Esophagus squamous epithelium (tissue), 5 donors: Measurements from ENCODE around the gene SENP2. TPM values are rescaled to one million over a fixed set of nuclear protein-coding genes. Genes with fewer than 3 reads are reported as not detected.
"Not testable (repeated sequence)": the region's sequence is repeated elsewhere in the genome, so short reads cannot be mapped to it uniquely, and the experiment has no call there.

Source experiments
- DNase-seq: peaks from one replicate; lab custom pipeline; 2025; lab: John Stamatoyannopoulos, UW
- H3K27ac ChIP-seq, 4 donors: fragments of 200-600 bp; sonication (generic); one replicate each; pipeline ENCODE4 v1.5.1; 2016 to 2019; ENCODE audit warnings: mild to moderate bottlenecking in 1 of 4
- H3K27me3 ChIP-seq, 4 donors: fragments of 200-600 bp; sonication (generic); 1 replicate in 3 of 4; 2 replicates in 1 of 4; pipeline versions ENCODE4 v1.5.1 to v1.6.0; 2017 to 2021; ENCODE audit warnings: antibody characterized with exemption in 1 of 4
- H3K36me3 ChIP-seq, 3 donors: fragments of 200-600 bp; sonication (generic); one replicate each; pipeline ENCODE4 v1.5.1; 2016 to 2019
- H3K4me1 ChIP-seq, 3 donors: fragments of 200-600 bp; sonication (generic); one replicate each; pipeline ENCODE4 v1.5.1; 2017 to 2019
- H3K4me3 ChIP-seq, 4 donors: fragments of 200-600 bp; sonication (generic); 1 replicate in 3 of 4; 2 replicates in 1 of 4; pipeline ENCODE4 v1.5.1; 2016 to 2019; ENCODE audit warnings: mild to moderate bottlenecking in 2 of 4, moderate library complexity in 1 of 4
- H3K9me3 ChIP-seq, 3 donors: fragments of 200-600 bp; sonication (generic); one replicate each; pipeline ENCODE4 v1.5.1; 2016 to 2019
- POLR2A ChIP-seq, 4 donors: fragments of 450-650 bp; IDR thresholded peaks; one replicate each; pipeline ENCODE4 v1.6.1; 2017; ENCODE audit warnings: antibody characterized with exemption in 4 of 4, mild to moderate bottlenecking in 4 of 4, moderate library complexity in 3 of 4
- WGBS, 2 donors: methylation state at CpG; one replicate each; pipeline ENCODE4 v1.1.5; 2018; 5-methylcytosine and 5-hydroxymethylcytosine counted together
- intact Hi-C: fragments of 100-400 bp; cut with DNase I; formaldehyde crosslinking; loops from one replicate; pipeline ENCODE4 v1.15.0; 2022
- total RNA-seq, 4 donors: library from RNA; depleted of rRNA; stranded (reverse); fragments of >200 nt; gene quantifications; one replicate each; pipeline ENCODE4 v1.1.0, GENCODE V29; 2016
- TF ChIP-seq, protein P1 (sequence below), 6 experiments: fragments of 450-650 bp in 4 of 6; fragments of 200-600 bp in 2 of 6; sonication (generic) in 2 of 6; IDR thresholded peaks; one replicate each; pipeline ENCODE4 v1.5.1; 2016 to 2019; ENCODE audit warnings: antibody characterized with exemption in 6 of 6, mild to moderate bottlenecking in 4 of 6, moderate library complexity in 4 of 6
- donor health status: DM: yes; HTN: yes; CAD: no.

Gene SENP2
- total RNA-seq, 4 donors from 2014 or later: 9.6 to 33.2 (median 20.1) TPM

DNA sequence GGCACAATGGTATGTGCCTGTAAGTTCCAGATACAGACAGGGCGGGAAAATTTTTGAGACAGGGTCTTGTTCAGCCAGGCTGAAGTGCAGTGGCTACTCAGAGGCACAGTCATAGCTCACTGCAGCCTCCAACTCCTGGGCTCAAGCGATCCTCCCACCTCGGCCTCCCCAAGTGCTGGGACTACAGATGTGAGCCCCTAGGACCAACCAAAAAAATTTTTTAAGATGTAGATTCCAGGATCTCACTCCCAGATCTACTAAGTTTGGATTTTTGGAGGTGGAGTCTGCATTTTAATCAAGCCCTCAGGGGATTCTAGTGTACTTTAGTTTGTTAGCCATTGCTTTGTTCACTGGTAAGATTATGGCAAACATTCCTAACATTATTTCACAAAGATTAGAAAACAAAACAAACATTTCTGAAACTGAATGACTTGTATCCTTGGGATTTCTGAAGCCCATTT lies 36.4 kb upstream of the SENP2 start:
- H3K27me3 ChIP-seq: no peaks in the 10 kb centered on the region
- H3K9me3 ChIP-seq: no peaks in the 10 kb centered on the region
- no peak for DNase-seq
- WGBS, 2 donors: 60 to 74% methylated on average over 1 to 3 of the region's 3 CpGs
- TF ChIP-seq, protein P1, sequence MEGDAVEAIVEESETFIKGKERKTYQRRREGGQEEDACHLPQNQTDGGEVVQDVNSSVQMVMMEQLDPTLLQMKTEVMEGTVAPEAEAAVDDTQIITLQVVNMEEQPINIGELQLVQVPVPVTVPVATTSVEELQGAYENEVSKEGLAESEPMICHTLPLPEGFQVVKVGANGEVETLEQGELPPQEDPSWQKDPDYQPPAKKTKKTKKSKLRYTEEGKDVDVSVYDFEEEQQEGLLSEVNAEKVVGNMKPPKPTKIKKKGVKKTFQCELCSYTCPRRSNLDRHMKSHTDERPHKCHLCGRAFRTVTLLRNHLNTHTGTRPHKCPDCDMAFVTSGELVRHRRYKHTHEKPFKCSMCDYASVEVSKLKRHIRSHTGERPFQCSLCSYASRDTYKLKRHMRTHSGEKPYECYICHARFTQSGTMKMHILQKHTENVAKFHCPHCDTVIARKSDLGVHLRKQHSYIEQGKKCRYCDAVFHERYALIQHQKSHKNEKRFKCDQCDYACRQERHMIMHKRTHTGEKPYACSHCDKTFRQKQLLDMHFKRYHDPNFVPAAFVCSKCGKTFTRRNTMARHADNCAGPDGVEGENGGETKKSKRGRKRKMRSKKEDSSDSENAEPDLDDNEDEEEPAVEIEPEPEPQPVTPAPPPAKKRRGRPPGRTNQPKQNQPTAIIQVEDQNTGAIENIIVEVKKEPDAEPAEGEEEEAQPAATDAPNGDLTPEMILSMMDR (IDR thresholded peaks at IDR 0.05): no peak
- TF ChIP-seq POLR2A (IDR thresholded peaks at IDR 0.05): no peak
- H3K4me3 ChIP-seq: peak overlapping the region in 1 of 4 donors; percentile 25
- H3K36me3 ChIP-seq: no peaks in the 10 kb centered on the region
- H3K27ac ChIP-seq: peak overlapping the region; percentile 2 to 84 (median 66)
- peaks cover 0 to 62% (median 13%) of the 10 kb centered on the region in 3 donors for H3K4me1 ChIP-seq
- intact Hi-C loops: no loop called here

DNA sequence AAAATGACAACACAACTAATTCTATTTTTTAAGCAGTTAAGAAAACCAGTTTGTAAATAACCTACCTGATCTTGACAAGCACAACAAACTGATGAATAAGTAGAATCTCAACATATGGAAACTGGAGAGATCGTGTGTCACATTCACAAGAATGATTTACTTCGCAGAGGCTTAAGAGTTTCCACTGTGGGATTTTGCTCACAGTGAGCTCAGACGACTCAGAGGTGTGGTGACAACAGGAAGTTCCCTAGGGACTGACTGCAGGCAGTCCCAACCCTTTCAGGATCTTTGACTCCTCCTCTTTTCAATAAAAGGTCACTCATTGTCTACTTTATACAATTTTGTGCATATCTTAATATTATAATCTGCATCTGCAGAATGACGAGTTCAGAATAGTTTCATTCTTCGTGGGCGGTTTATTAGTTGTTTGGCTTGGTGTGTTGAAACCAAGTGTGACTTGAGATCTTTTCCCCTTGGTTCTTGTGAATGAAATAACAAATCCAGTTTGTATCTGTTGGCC lies 33.7 kb upstream of the SENP2 start, which contains the start of gene LIPH:
TSS of gene LIPH (minus strand) at position 231 of the 520 bp plus-strand sequence. CDS start at position 114, 117 bp downstream.
- Histone ChIP-seq H3K4me1 (peaks cover 0 to 58% (median 10%) of the 10 kb centered on the region in 3 donors), H3K9me3 (no peaks in the 10 kb centered on the region), H3K36me3 (no peaks in the 10 kb centered on the region), H3K4me3 (peak within 1 kb of the TSS; percentile 0 to 25 (median 17)), H3K27ac (peak within 1 kb of the TSS in 3 of 4 donors; percentile 73 to 84 (median 76)), H3K27me3 (no peaks in the 10 kb centered on the region)
- intact Hi-C loops: no loop called here
- no peak for TF ChIP-seq POLR2A (IDR thresholded peaks at IDR 0.05)
- TF ChIP-seq, protein P1 (IDR thresholded peaks at IDR 0.05): no peak
- no peak for DNase-seq
- 20 to 21% methylated on average over 6 of the region's 6 CpGs for WGBS, 2 donors

DNA sequence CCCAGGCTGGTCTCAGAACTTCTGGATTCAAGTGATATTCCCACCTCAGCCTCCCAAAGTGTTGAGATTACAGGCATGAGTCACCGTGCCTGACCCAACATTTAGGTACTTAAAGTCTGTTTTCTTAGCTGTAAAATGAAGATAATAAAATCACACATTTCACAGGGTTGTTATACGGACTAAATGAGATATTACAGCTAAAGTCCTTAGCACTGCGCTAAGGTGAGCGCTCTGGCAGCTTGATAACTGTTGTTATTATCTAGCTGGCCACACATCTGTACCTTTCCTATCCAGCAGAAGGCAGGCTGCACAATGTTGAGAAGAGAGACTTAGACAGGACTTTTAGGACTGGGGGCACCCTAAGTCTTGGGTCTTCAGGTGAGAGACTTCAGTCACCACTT lies 31.0 kb upstream of the SENP2 start:
- H3K36me3 ChIP-seq: no peaks in the 10 kb centered on the region
- WGBS, 2 donors: 79 to 85% methylated on average over 4 of the region's 4 CpGs
- no peaks in the 10 kb centered on the region for H3K9me3 ChIP-seq
- H3K27me3 ChIP-seq: peaks cover 0 to 7% (median 0%) of the 10 kb centered on the region in 4 donors
- TF ChIP-seq, protein P1 (IDR thresholded peaks at IDR 0.05): no peak
- no peak for TF ChIP-seq POLR2A (IDR thresholded peaks at IDR 0.05)
- DNase-seq: no peak
- no peak overlapping the region for H3K4me3 ChIP-seq
- H3K4me1 ChIP-seq: peaks cover 0 to 54% (median 8%) of the 10 kb centered on the region in 3 donors
- H3K27ac ChIP-seq: peak overlapping the region in 3 of 4 donors; percentile 2 to 88 (median 86)
- intact Hi-C loops: no loop called here

DNA sequence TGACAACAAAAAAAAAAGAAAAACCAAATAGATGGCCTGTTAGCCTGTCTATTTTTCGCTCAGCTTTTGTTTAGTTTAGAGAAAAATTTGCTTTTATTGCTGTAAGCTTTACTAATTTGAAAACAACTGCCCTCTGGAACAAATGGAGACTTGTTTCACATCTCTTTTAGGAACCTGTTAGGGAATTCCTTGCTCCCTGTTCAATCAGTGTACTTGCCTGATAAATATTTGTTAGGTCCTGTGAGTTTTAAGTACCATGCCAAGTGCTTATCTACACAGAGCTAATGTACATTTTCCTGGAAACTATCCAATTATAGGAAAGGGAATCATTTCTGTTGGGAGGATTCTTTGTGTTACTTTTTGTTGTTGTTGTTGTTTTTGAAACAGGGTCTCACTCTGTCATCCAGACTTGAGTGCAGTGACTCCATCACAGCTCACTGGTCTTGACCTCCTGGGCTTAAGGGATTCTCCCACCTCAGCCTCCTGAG lies 30.2 kb upstream of the SENP2 start:
- H3K27me3 ChIP-seq: peaks cover 0 to 13% (median 0%) of the 10 kb centered on the region in 4 donors
- H3K4me1 ChIP-seq: peaks cover 0 to 54% (median 8%) of the 10 kb centered on the region in 3 donors
- intact Hi-C loops: no loop called here
- no peak for DNase-seq
- no peaks in the 10 kb centered on the region for H3K36me3 ChIP-seq
- H3K27ac ChIP-seq: peak overlapping the region in 3 of 4 donors; percentile 2 to 88 (median 86)
- H3K4me3 ChIP-seq: no peak overlapping the region
- no peak for TF ChIP-seq POLR2A (IDR thresholded peaks at IDR 0.05)
- TF ChIP-seq, protein P1 (IDR thresholded peaks at IDR 0.05): no peak
- WGBS, 2 donors: 72 to 78% methylated on average over 1 of the region's 1 CpG
- no peaks in the 10 kb centered on the region for H3K9me3 ChIP-seq

DNA sequence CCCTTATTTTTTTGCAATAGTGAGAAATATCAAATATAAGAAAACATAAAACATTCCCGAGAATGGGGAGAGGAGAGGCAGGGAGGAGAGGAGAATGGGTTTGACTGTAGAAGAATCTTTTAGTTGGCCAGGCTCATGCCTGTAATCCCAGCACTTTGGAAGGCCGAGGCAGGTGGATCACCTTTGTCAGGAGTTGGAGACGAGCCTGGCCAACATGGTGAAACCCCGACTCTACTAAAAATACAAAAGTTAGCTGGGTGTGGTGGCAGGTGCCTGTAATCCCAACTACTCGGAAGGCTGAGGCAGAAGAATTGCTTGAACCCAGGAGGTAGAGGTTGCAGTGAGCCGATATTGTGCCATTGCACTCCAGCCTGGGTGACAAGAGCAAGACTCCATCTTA lies 29.5 kb upstream of the SENP2 start:
- WGBS, 2 donors: 62 to 74% methylated on average over 6 of the region's 6 CpGs
- H3K36me3 ChIP-seq, H3K4me3 ChIP-seq, intact Hi-C loops, H3K9me3 ChIP-seq, DNase-seq: not testable (repeated sequence)
- H3K4me1 ChIP-seq: peaks cover 0 to 54% (median 8%) of the 10 kb centered on the region in 3 donors
- H3K27ac ChIP-seq: peak overlapping the region in 2 of 4 donors; percentile 86 to 88
- H3K27me3 ChIP-seq: peaks cover 0 to 21% (median 0%) of the 10 kb centered on the region in 4 donors
